Stimulated activated CD4-positive, alpha-beta T cell treated with anti-CD3 and anti-CD28 coated beads, Interleukin-1b, Interleukin-23, amount 100 ng/mL, for 24 hours (primary cell): ENCODE data around the gene RGS7.
"Not testable (repeated sequence)": the region's sequence is repeated elsewhere in the genome, so short reads cannot be mapped to it uniquely, and the experiment has no call there.

Experiments
- DNase-seq, 4 experiments: peaks; one replicate each; pipeline ENCODE4 v3.0.0-alpha.2; 2020; ENCODE audit warnings: low read depth in 4 of 4, low spot score in 1 of 4

The RGS7 gene

GRCh38 chr1:240800291-240800690 lies 556.7 kb downstream of the RGS7 start:
- no peak for DNase-seq

GRCh38 chr1:240797050-240797449 lies 560.0 kb downstream of the RGS7 start:
- no peak for DNase-seq

GRCh38 chr1:240794046-240794843 lies 562.8 kb downstream of the RGS7 start:
- DNase-seq = no peak

GRCh38 chr1:240792915-240793529 lies 564.0 kb downstream of the RGS7 start:
- DNase-seq = no peak

GRCh38 chr1:240790856-240791255 lies 566.1 kb downstream of the RGS7 start:
- no peak for DNase-seq

GRCh38 chr1:240786880-240787279 lies 570.1 kb downstream of the RGS7 start:
- DNase-seq = no peak

- DNase-seq = no peak
Measured at GRCh38 chr1:240784776-240785175, 572.2 kb downstream of the RGS7 start.

- DNase-seq = not testable (repeated sequence)
Measured at GRCh38 chr1:240783728-240784137, 573.3 kb downstream of the RGS7 start.

- no peak for DNase-seq
Measured at GRCh38 chr1:240776237-240776636, 580.8 kb downstream of the RGS7 start.

- DNase-seq = no peak
Measured at GRCh38 chr1:240772131-240772530, 584.9 kb downstream of the RGS7 start.

- DNase-seq = no peak
Measured at GRCh38 chr1:240771450-240771849, 585.6 kb downstream of the RGS7 start.

- no peak for DNase-seq
Measured at GRCh38 chr1:240768979-240769378, 588.0 kb downstream of the RGS7 start.

GRCh38 chr1:240766831-240767230 lies 590.2 kb downstream of the RGS7 start:
- no peak for DNase-seq

GRCh38 chr1:240765732-240766363 lies 591.2 kb downstream of the RGS7 start:
- DNase-seq = no peak

GRCh38 chr1:240763771-240764170 lies 593.2 kb downstream of the RGS7 start:
- no peak for DNase-seq

GRCh38 chr1:240763095-240763494 lies 593.9 kb downstream of the RGS7 start:
- DNase-seq = not testable (repeated sequence)

GRCh38 chr1:240762471-240762987 lies 594.5 kb downstream of the RGS7 start:
- not testable (repeated sequence) for DNase-seq

GRCh38 chr1:240758777-240759176 lies 598.2 kb downstream of the RGS7 start:
- not testable (repeated sequence) for DNase-seq

GRCh38 chr1:240758296-240758695 lies 598.7 kb downstream of the RGS7 start:
- DNase-seq = no peak

- no peak for DNase-seq
Measured at GRCh38 chr1:240747907-240748306, 609.1 kb downstream of the RGS7 start.

GRCh38 chr1:240743705-240744104 lies 613.3 kb downstream of the RGS7 start:
- no peak for DNase-seq

GRCh38 chr1:240739754-240740153 lies 617.3 kb downstream of the RGS7 start:
- DNase-seq = no peak
